Activated CD4-positive, alpha-beta T cell treated with anti-CD3 and anti-CD28 coated beads for 1 hour (primary cell): Measurements from ENCODE around the gene IKBKG.
"Not testable (repeated sequence)": the region's sequence is repeated elsewhere in the genome, so short reads cannot be mapped to it uniquely, and the experiment has no call there.

Experiments used
- DNase-seq: peaks from one replicate; pipeline ENCODE4 v3.0.0-alpha.2; 2020

Gene IKBKG

DNA sequence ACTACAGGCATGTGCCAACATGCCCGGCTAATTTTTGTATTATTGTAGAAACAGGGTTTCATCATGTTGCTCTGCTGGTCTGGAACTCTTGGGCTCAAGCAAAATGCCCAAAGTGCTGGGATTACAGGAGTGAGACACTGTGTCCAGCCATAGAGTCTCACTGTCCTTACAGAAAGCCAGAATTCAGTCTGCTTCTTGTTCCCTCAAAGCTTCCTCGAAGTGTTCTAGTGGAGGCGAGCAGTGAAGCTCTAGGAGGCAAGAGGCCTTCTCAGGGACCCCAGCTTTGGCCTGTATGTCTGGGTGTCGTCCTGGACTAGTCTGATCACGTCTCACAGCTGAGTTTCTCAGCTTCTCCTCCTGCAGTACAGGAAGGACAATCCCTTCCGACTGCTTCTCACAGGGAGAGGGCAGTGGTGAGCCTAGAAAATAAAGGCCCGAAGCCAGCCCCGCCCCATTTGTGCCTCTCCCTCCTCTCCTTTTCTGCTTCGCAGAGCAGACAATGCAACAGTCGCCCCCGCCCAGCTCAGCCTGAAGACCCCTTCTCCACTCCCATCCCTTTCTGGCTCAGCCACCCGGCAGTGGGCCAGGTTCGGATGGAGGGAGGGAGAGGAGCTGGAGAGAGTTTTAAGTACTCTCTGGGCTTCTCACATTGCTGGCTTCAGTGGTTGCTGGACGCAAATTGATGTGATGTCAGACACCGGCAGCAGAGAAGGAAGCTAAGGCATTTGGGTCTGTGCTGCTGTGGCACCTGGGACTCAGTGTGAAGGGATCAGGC lies 20.3 kb upstream of the IKBKG start:
- peak; percentile 38 for DNase-seq

DNA sequence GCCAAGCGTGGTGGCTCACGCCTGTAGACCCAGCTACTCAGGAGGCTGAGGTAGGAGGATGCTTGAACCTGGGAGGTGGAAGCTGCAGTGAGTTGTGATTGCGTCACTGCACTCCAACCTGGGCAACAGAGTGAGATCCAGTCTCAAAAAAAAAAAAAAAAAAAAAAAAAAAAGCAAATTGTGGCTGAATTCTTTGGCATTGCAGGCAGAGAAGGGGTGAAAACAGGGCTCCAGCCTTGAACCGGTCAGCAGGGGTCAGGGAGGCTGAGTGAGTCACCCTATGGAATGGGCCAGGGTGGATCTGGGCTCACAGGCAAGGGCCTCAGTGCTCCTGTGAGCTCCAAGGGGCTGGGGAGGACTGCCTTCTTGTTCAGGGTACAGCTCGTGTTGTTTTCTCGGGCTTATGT lies 18.2 kb upstream of the IKBKG start:
- DNase-seq: no peak

DNA sequence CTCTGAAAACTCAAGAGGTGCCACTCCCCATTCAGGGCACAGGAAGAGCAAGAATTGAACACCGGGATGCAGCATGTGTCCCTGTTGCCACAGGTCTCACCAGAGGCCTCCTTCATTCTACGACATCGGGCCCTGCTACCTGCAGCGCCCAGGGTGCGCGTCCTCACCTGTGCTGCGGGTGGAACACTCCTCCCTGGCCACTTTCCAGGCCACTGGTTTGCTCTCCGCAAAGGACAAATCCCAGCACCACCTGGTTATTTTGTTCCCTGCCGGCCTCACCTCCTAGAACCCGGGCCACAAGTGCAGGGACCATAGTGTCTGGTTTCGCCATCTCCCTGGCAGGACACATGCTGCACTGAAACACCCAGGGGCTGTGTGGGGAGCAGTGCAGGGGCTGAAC lies 17.1 kb upstream of the IKBKG start:
- no peak for DNase-seq

DNA sequence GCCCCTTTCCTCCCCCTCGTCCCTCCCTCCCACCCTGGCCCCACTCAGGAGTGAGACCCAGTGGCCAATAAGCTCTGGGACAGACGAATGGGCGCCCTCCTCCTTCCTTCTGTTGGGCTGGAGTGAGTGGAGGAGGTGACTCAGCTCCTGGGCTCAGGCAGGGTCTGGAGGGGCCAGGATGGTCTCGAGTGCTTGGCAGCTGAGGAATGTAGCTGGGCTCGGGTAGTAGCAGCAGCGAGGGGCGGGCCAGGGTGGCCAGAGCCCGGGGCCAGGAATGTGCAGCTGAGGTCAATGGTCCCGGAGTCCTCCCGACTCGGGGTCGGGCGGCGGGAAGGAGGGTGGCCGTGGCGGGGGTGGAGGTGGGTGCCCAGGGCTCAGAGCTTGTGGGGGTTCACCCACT lies 15.8 kb upstream of the IKBKG start:
- DNase-seq: no peak

DNA sequence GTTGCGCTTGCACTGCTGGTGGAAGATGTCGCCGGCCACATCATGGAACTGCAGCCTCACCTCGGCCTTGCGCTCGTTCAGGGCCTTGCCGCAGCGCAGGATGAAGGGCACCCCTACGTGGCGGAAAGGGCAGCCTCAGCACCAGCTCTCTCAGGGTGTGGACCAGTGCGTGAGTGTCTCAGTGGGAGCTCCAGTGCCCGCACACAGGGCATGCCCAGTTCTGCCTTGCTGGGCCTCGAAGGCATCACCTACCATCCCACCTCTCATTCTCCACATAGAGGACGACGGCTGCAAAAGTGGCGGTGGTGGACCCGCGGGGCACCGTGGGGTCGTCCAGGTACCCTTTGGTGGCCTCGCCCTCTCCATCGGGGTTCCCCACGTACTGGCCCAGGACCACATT lies 14.7 kb upstream of the IKBKG start:
- no peak for DNase-seq

DNA sequence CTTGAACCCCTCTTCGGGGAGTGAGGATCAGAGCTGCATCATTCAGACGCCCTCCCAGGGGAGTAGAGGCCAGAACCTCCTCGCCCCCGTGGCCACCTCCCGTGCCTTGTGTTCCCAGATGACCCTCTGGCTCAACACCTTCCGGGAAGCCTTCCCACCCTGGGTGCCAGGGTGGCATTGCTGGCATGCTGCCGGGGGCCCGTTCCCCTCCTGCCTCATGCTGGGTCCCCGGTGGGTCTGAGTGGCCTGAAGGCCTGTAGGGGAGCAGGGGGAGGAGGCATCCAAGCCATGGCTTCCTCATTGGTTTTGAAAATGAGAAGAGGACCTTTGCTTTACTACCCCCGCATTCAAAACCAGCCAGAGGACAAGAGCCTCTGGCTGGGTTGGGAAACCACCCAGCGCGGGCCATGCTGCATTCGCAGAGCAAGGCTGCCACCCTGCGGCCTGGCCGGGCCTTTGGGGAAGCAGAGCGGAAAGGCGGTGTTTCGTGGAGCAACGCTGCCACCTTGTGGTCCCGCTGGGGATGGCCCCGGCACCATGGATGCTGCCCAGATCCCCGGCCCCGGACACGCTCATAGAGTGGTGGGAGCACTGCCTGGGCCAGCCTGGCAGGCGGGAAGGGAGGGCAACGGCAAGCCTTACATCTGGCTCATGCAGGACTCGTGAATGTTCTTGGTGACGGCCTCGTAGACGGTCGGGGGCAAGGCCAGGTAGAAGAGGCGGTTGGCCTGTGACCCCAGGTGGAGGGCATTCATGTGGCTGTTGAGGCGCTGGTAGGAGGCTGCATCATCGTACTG lies 12.7 kb upstream of the IKBKG start:
- DNase-seq: peak; percentile 82

DNA sequence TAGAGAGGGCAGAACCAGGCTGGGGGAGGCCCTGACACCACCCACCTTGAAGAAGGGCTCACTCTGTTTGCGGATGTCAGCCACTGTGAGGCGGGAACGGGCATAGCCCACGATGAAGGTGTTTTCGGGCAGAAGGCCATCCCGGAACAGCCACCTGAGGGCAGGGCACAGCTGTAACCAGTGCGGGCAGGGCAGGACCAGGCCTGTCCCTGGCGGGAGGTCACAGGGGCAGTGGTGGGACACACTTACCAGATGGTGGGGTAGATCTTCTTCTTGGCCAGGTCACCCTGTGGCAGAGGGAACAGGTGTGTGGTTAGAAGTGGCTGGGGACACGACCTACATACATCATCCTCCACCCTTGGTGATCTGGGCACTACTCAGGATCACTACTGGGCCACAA lies 11.5 kb upstream of the IKBKG start:
- no peak for DNase-seq

DNA sequence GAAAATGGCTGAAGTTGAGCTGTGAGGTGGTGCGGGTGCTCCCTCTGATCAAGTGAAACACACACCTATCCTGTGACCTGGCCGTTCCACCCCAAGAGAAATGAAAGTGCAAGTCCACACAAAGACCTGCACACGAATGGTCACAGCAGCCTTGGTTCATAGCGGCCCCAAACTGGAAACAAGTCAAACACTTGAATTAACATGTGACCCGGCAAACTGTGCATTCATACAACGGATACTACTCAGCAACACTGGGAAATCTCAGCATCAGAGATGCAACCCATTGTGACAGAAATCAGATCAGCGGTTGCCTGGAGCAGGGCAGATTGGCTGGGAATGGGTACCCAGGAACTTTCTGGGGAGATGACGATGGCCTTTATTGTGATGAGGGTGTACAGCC lies 8.3 kb upstream of the IKBKG start:
- no peak for DNase-seq

DNA sequence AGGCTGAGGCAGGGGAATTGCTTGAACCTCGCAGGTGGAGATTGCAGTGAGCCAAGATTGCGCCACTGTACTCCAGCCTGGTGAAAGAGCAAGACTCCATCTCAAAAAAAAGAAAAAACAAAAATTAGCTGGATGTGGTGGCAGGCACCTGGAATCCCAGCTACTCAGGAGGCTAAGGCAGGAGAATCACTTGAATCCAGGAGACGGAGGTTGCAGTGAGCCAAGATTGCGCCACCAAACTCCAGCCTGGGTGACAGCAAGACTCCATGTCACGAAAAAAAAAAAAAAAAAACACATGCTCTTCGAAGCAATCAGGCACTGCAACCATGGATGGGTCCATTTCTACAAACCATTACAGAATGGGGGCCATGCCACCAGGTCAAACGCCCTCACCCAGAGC lies 7.1 kb upstream of the IKBKG start:
- DNase-seq: not testable (repeated sequence)

DNA sequence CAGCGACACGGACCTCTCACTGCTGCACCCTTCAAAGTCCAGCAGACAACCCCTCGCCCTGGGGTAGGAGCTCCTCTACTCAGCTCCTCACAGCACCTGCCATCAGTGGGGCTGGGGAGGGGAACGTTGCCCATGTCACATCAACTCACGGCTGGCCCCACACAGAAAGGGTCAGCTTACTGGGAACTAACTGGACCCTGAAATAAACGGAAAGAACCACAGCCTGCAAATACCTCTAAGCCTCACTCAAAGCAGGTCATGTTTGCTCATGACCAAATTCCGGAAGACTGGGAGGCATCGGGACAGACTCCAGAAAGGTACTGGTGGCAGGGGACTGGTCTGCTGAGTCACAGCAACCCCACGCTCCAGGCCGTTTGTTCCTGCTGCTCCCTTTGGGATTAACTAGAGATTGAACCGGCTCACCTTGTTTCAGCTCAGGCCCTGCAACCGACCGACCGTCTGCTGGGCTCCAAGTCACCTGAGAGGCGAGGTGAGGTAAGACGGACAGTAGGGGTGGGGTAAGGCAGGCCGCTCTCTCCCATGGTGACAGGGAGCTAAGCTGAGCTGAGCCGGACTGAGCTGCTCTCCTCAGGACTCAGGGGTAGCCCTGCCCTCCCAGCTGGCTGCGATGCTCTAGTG lies 6.4 kb upstream of the IKBKG start:
- no peak for DNase-seq

DNA sequence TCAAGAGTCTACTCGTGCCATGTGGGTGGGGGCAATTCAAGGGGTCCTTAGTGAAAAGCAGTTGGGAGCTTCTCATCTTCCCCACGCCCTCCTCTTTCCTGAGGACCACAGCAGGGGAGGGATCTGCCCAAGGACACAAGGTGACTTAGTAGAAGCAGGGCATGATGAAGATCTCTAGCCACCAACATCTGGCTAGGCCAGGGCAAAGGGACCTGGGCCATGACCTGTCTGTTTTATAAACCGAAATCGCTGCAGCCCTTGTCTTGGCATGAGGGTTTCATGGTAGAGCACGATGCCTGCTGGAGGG lies 5.9 kb upstream of the IKBKG start:
- no peak for DNase-seq

DNA sequence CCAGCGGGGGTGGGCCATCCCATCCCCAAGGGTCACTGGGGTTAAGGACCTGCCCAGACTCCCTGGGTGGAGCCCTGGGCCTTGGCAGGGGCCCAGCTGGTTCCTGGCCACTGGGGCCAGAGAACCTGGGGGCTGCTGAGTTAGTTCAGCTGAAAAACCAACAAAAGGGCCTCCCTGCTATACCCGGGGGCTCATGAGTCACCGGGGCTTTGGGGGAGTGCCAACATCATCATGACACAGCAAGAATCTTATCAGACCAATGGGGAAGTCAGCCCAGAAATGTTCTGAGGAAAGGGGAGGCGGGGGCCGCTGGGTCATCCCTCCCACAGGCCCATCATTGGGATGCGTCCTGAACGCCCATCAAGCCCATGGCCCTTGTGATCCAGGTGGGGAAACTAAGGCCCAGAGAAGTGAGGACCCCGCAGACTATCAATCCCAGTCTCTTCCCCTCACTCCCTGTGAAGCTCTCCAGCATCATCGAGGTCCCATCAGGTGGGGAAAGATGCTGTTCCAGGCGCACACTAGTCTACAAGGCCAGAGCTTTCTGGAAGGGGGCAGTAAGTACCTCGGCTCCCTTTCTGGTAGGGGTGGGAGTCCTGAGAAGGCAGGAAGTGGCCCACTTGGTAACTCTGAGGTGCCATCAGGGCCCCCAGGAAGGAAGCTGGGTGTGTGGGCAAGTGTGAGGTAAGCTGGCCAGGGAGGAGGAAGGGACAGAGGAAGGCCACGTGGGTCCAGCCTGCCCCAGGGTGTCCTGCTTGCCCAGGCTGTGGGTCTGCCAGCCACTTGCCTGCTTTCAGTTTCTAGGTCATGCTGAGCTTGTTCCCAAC lies 5.3 kb upstream of the IKBKG start:
- no peak for DNase-seq

DNA sequence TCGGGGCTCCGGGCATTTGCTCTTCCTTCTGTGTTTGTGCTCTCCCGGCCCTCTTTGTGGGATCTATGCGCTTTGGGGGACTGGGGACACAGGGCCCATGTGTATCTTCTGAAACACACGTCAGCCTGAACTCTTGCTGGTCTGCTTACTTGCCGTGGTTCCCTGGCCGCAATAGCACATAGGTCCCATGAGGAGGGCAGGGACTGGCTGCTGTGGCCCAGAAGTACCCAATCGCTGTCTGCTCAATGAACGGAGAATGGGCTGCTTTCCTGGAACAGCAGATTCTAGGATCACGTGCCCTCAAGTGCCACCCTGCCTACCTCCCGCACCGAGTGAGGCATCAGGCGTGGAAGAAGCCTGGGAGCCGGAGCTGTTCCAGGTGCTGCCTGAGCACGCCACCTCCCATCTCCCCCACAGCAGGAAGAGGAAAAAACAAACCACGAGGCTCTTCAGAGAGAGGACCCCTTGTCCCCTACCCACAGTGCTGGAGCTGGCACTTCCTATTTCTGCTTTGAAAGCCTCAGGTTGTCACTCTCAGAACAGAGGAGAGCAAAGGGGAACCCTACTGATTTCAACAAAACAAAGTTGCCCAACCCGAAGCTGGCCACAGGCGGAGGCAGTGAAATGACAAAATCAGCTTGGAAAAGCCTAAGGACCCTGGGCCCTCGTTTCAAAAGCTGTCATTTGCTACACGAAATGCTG lies 4.5 kb upstream of the IKBKG start:
- DNase-seq: no peak

DNA sequence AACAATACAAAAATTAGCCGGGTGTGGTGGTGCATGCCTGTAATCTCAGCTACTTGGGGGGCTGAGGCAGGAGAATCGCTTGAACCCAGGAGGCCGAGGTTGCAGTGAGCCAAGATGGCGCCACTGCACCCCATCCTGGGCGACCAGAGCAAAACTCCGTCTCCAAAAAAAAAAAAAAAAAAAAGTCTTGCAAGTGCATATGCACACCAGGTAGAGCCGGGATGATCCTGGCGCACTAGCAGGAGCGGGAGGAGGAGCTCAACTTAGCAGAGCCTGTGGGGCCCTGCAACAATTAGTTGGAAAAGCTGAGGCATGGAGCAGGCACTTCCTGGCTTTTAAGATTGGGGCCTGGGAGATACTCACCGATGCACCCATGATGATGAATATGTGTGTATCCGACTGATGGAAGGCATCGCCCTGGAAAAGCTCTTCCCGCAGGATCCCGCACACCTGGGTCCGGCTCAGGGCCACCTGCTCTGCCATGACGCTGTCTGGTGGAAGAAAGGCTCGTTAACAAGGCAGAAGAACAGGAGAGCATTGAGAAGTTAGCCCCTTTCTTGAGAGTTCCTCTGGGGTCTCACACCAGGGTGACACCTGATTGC lies 1.6 kb upstream of the IKBKG start:
- no peak for DNase-seq

DNA sequence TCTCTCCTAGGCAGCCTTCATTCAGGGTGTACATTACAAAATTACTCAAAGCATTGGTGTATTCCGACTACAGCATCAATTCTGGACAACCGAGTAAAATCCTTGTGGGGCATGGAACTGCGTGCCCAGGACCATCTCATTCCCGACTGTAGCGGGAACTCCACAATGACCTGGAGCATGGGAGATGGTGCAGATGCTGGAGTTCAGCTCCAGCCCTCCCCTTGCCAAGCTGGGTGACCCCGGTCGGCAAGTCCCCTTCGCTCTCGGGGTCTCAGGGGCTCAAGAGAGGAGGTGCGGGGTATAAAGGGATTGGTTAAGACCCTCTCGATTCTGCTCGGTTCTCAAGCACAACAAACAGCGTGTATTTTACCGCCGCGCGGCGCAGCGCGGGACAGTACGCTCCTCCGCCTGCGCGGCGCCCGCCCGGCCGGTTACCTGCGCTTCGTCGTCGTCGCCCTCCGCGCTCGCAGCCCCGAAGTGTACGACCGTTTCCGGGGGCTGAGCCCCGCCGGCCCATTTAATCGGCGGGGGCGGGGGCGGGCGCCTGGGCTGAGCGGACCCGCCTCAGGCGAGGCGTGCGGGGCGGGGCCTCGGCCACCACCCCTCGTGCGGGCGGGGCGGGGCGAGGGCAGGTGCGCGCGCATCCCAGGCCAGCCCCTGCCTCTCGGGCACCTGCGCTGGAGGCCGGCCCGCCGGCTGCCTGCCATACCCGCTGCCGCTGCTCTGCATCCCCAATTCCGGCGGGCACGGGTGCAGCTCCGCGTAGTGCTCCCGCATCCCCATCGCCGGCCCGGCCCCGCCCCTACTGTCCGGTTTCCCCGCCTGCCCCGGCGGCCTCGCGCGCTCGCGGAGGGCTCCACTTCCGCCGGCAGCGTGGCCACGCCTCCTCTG lies 821 bp upstream of the IKBKG start, which contains the start of gene G6PD:
G6PD (minus strand) TSS at position 493 of the 891 bp plus-strand sequence. CDS start 691 bp downstream, outside the sequence.
- peak; percentile 73 for DNase-seq

DNA sequence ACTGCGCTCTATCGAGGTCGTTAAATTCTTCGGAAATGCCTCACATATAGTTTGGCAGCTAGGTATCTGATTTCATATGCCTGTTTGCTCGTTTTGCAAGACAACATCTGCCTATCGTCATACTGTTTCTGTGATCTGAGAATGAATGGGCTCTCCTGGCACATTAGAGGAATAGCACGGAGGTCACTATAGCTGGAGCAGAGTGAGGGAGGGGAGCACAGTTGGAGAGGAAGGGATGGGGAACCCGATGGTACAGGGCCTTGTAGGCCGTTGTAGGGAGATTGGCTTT lies 552 bp downstream of the IKBKG start:
- no peak for DNase-seq

DNA sequence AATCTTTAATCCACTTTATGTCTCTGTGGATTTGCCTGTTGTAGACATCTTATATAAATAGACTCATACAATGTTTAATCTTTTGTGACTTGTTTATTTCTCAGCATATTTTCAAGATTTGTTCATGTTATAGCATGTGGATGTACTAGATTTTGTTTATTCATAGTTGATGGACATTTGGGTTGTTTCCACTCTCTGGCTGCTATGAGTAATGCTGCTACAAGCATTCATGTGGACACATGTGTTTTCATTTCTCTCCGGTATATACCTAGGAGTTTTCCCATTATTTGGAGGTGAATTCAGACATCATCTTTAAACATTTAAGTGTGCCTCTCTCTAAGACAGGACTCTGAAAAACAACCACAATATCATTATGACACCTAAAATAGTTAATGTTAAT lies 2.3 kb downstream of the IKBKG start:
- DNase-seq: no peak

DNA sequence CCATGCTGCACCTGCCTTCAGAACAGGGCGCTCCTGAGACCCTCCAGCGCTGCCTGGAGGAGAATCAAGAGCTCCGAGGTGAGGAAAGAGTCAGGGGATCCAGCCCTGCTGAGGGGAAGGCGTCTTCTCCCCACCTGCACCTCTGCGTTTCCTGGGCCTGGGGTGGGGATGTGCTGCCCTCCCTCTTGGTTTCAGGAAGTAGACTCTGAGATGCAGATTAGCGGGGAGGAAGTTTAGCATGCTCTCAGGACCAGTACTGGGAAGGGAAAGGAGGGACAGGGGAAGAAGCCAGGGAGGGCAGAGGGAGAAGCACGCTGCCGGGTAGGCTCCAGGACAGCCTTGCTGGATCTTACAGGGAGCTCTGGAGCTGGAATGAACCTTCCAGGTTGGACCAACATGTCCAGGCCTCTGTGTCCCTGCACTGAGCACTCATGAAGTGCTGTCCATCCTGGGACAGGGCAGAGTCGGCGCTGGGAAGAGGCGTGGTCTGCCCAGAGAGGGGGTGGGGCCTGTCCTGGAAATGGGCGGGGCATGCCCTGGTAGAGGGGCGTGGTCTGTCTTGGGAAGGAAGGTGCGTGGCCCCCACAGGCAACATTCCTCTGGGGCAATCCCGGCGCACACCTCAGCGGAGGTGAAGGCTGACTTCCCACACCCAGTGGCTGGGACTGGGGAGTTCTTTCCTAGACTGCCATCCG lies 4.8 kb downstream of the IKBKG start:
- not testable (repeated sequence) for DNase-seq

DNA sequence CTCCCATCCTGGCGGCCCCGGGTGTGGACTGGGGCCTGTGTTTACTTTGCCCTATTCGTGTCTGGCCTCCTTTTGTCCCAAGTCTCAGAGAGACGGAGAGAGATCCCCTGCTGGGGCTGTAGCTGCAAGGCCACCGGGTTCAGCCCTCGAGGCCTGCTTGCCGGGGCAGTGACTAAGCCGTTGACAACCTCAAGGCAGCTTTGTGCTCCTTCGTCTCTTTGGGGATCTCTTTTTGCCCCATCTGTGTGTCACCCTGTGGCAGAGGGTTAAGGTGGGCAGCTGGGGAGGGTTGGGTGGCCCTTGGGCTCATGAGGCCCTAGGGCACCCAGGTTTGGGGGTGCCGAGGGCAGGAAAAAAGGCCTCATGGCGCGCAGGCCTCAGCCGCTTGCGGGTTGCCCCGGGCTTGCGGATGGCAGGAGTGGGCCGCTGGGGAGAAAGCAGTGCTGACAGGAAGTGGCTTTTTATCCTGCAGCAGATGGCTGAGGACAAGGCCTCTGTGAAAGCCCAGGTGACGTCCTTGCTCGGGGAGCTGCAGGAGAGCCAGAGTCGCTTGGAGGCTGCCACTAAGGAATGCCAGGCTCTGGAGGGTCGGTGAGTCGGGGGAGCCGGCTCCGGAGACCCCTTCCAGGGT lies 10.8 kb downstream of the IKBKG start:
- not testable (repeated sequence) for DNase-seq

DNA sequence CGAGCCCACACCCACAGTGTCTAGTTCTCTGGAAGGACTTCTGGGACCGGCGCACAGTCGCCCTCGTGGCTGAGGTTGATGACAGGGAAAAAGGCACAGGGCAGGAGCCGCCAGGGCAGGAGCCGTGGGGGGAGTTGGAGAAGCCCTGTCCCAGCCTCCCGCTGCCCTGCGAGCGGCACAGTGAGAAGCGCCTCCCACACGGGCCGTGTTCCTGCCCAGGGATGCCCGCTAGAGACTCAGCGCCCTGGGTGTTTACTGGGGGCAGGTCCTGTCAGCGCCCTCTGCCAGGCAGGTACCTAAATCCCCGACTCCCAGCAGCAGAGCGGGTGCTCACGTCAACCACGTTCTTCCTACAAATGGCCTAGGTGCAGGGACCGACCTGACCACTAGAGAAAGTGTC lies 11.5 kb downstream of the IKBKG start:
- not testable (repeated sequence) for DNase-seq
